GM18505 (cell line): ENCODE data around the gene OR52E2.

Experiments
- ATAC-seq: cut with Tn5 transposase; IDR thresholded peaks from one replicate; pipeline ENCODE4 v1.9.1; 2021; ENCODE audit not compliant: unreplicated experiment
- POLR2A ChIP-seq: IDR thresholded peaks from 4 replicates; pipeline ENCODE4 v1.6.1; 2011; ENCODE audit warnings: borderline replicate concordance; ENCODE audit not compliant: insufficient read depth, insufficient read length; ENCODE audit errors: extremely low read depth

OR52E2 gene

DNA sequence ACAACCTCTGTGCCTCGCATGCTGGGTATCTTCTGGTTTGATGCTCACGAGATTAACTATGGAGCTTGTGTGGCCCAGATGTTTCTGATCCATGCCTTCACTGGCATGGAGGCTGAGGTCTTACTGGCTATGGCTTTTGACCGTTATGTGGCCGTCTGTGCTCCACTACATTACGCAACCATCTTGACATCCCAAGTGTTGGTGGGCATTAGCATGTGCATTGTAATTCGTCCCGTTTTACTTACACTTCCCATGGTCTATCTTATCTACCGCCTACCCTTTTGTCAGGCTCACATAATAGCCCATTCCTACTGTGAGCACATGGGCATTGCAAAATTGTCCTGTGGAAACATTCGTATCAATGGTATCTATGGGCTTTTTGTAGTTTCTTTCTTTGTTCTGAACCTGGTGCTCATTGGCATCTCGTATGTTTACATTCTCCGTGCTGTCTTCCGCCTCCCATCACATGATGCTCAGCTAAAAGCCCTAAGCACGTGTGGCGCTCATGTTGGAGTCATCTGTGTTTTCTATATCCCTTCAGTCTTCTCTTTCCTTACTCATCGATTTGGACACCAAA lies 12.6 kb downstream of the OR52E2 start:
- TF ChIP-seq POLR2A = no peak
- ATAC-seq = no peak

DNA sequence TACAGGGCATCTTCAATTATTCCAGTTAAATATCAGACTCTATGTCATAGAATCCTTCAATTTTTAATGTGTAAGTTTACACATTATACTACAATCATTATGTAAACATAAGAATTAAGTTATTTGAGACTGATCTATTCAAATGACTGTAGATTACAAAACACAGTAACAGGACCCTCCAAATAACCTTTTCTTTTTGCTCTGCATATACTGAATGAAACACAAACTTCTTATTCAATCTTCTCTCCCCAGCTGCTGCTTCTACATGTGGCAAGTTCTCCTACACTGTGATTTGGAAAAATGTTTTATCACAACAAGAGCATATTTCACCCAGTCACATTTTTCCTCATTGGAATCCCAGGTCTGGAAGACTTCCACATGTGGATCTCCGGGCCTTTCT lies 13.2 kb downstream of the OR52E2 start, which contains the start of gene OR52J3:
OR52J3 (plus strand) TSS at position 301 of the 400 bp plus-strand sequence; CDS start at position 301, 0 bp downstream.
- TF ChIP-seq POLR2A = no peak
- no peak for ATAC-seq

DNA sequence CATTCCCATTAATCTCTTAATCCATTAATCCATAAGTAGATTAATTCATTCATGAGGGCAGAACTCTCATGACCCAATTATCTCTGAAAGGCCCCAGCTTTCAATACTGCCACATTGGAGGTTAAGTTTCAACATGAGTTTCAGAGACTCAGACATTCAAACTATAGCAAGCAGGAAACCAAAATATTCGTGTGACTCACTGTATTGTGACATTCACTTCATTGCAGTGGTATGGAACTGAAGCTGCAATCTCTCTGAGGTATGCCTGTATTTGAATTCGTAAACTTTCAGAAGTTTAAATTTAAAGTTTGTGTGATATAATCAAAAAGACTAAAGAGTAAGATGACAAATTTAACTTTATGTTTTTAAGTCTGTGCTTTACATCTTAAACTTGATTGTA lies 16.0 kb downstream of the OR52E2 start:
- TF ChIP-seq POLR2A = no peak
- no peak for ATAC-seq

DNA sequence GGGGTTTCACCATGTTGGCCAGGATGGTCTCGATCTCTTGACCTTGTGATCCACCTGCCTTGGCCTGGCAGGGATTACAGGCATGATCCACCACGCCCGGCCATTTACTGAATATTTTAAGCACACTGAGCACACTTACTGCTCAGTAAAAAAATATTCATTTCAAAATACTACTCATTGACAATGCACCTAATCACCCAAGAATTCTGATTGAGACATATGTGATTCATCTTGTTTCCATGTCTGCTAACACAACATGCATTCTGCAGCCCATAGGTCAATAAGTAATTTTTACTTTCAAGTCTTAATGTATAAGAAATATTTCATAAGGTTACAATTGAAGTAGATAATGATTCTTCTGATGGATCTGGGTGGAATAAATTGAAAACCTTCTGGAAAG lies 17.3 kb downstream of the OR52E2 start:
- TF ChIP-seq POLR2A = no peak
- no peak for ATAC-seq

DNA sequence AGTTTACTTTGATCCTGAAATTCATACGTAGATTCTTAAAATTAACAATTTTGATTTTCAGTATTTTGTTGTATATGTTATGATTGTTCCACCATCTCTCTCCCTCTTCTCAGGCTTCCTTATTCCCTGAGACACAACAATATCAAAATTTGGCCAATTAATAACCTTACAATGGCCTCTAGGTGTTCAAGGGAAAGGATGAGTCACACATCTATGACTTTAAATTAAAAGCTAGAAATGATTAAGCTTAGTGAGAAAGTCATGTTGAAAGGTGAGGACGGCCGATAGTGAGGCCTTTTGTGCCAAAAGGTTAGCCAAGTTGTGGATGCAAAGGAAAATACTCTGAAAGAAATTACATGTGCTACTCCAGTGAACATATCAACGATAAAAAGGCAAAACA lies 18.6 kb downstream of the OR52E2 start:
- TF ChIP-seq POLR2A = no peak
- no peak for ATAC-seq

DNA sequence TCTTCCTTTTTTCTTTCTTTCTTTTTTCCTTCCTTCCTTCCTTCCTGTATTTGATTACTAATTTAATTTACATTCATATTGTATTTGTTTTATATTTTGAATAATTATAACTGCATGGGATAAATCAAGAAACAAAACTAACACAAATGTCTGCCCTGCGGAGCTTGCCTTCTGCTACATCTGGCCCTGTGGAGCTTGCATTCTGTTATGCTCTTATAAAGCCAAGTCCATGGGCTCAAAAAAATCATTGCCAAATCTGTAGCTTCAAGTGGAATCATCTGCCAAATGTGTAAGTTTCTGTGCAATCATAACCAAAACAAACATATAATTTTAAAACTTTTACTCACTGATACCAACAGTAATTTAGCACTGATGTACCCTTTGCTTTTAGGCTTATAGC lies 21.1 kb downstream of the OR52E2 start:
- no peak for TF ChIP-seq POLR2A
- no peak for ATAC-seq

DNA sequence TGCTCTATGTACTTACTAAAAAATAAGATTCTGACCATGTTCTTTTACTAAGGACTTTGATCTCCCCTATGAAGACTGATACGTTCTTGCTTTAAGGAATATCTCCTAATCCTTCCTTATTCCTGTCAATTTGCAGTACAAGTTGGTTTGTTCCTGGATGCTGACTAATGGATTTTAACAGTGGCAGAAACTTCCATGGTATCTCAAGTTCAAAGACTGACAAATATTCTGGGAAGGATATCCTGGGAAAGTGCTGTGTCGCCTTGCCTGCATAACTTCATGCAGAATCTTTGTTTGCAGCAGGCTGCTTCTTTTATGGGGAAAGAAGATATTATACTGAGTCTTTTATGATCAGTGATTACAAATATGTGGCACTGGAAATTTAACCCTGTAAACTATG lies 21.5 kb downstream of the OR52E2 start:
- TF ChIP-seq POLR2A = no peak
- ATAC-seq = no peak

DNA sequence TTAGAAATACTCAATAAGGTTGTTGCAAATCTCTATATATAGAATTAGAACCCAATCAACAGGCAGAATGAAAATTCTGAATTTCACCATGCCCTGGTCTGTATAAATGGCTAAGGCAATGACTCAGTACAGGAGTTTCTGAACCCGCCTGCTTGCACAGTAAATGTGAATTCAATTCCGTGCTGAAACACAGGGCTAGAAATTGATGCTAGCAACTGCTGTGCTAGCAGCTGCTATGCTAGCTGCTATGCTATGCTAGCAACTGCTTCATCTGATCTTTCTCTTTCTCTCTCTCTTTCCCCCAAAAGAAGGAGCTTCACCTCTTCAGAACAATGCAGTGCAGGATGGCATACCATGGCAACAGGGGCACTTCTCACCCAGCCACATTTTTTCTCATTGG lies 22.8 kb downstream of the OR52E2 start:
- no peak for ATAC-seq
- no peak for TF ChIP-seq POLR2A

DNA sequence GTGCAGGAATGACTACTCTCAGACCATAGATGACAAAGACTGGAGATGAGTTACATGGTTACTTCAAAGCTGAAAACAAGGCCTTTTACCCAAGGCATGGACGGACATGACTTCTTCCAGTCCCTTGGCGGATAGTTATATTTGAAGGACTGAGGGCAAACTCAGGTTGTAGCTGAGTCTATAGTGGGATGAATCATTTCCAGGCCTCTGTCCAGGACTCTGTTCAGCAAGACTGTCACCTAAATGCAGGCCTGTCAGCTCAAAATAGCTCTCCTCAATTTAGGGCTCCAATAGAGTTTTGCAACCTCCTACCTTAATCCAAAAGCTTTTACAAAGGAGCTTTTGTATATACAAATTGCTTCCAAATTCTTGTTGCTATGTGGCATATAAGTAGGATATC lies 37.4 kb downstream of the OR52E2 start:
- no peak for ATAC-seq

DNA sequence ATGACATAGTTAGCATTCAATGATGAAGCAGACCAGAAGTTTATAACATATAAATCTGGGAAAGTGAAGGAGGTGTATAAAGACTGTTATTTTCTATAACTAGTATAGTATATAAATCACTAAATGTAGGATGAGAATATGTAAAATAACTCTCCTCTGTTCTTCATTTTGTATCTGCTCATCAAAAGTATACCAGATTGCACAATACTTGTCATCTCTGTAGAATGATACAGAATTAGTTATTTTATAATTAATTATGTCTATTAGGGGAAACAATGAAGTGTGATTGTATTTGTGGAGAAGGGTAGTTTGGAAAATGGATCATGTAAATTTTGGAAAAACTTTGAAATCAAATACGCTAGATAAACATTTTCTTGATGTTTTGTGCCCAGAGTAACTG lies 46.4 kb downstream of the OR52E2 start:
- ATAC-seq = no peak
- no peak for TF ChIP-seq POLR2A

More for the DNA sequence above, 37.4 kb downstream of the OR52E2 start:
- TF ChIP-seq POLR2A = no peak

DNA sequence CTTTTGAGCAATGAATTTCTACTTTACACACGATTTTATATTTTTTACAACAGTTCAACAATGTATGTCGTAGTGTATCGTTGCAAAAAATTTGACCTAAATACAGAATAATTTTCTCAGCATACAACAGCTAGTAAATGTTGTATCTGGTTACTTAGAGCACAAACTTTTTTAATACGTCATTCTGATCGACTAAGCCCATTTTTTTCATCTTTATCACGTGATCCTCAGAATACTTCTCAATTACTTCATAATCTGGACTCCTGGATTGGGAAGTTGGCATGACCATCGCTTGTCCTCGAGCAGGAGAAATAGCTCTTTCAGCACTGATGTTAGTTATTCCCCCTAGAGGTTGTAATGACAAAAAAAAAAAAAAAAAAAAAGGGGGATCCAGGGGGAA lies 48.2 kb downstream of the OR52E2 start:
- ATAC-seq = no peak
- TF ChIP-seq POLR2A = no peak
